Activated B cell treated with CpG ODN at 0.5 μM for 24 hours (primary cell): ENCODE data around the gene JMJD1C. TPM values are rescaled to one million over a fixed set of nuclear protein-coding genes. Genes with fewer than 3 reads are reported as not detected.

Experiments
- ATAC-seq: fragments of 200-7000 bp; cut with Tn5 transposase; one replicate; pipeline ENCODE4 v1.10.0; 2021; ENCODE audit warnings: low read depth, mild to moderate bottlenecking, moderate library complexity
- CTCF ChIA-PET: fragments of 350-600 bp; sonication (Branson Sonifier 250); formaldehyde crosslinking; loops from one replicate; lab custom pipeline; 2021; ENCODE audit warnings: antibody characterized with exemption; lab: Charles Lee
- POLR2A ChIA-PET: fragments of 350-600 bp; sonication (Branson Sonifier 250); formaldehyde crosslinking; loops from one replicate; lab custom pipeline; 2021; ENCODE audit warnings: antibody characterized with exemption; lab: Charles Lee
- DNase-seq: peaks from one replicate; pipeline ENCODE4 v3.0.0; 2022
- H3K27ac Mint-ChIP-seq: one replicate; pipeline ENCODE4 v1.8.0; 2020; ENCODE audit warnings: mixed read lengths
- H3K27me3 Mint-ChIP-seq: one replicate; pipeline ENCODE4 v1.8.0; 2021; ENCODE audit warnings: mixed read lengths
- H3K36me3 Mint-ChIP-seq: one replicate; pipeline ENCODE4 v1.8.0; 2021; ENCODE audit warnings: low read depth, mixed read lengths
- H3K4me1 Mint-ChIP-seq: one replicate; pipeline ENCODE4 v1.8.0; 2021; ENCODE audit warnings: mixed read lengths
- H3K4me3 Mint-ChIP-seq: one replicate; pipeline ENCODE4 v1.8.0; 2020; ENCODE audit warnings: mild to moderate bottlenecking, mixed read lengths
- H3K9me3 Mint-ChIP-seq: one replicate; pipeline ENCODE4 v1.8.0; 2020; ENCODE audit warnings: mixed read lengths
- intact Hi-C: fragments of 100-400 bp; cut with micrococcal nuclease; formaldehyde crosslinking; loops from one replicate; pipeline ENCODE4 v1.15.1; 2024
- total RNA-seq: library from RNA; stranded (reverse); gene quantifications from 2 replicates; pipeline ENCODE4 v1.2.3, GENCODE V29; 2022
- TF ChIP-seq, protein P1 (sequence below): fragments of 200-600 bp; IDR thresholded peaks from one replicate; pipeline ENCODE4 v1.8.0; 2022; ENCODE audit warnings: antibody characterized with exemption, mild to moderate bottlenecking

The JMJD1C gene
- total RNA-seq, 1 donor from 2014 or later = 176 TPM

DNA sequence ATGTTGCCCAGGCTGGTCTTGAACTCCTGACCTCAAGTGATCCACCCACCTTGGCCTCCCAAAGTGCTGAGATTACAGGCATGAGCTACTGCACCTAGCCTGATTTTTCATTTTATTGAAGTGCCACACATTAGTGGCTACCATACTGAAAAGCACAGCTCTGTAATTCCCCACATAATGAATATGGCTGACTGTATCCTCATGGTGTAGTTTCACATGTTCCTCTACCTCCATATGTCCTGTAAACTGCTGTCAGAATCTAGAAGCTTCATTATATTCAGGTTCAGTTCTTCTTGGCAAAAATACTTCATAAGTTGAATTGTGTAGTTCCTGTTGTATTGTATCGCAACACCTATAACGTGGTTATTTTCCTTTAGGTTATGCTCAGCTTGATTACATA is 11.1 kb downstream of the JMJD1C start:
- Mint-ChIP-seq H3K4me3 (no peak overlapping the region), H3K27me3 (no peaks in the 10 kb centered on the region), H3K36me3 (peaks cover 8% of the 10 kb centered on the region), H3K27ac (no peak overlapping the region), H3K4me1 (peaks cover 16% of the 10 kb centered on the region), H3K9me3 (peaks cover 4% of the 10 kb centered on the region)
- POLR2A ChIA-PET = interaction anchor here (1.4 kb wide), 1 partner anchor 10 kb away, joined by 3 read pairs; no protein-coding TSS in a partner anchor
- intact Hi-C loops = no loop called here
- CTCF ChIA-PET = no interaction called here
- ATAC-seq = no peak
- TF ChIP-seq, protein P1, sequence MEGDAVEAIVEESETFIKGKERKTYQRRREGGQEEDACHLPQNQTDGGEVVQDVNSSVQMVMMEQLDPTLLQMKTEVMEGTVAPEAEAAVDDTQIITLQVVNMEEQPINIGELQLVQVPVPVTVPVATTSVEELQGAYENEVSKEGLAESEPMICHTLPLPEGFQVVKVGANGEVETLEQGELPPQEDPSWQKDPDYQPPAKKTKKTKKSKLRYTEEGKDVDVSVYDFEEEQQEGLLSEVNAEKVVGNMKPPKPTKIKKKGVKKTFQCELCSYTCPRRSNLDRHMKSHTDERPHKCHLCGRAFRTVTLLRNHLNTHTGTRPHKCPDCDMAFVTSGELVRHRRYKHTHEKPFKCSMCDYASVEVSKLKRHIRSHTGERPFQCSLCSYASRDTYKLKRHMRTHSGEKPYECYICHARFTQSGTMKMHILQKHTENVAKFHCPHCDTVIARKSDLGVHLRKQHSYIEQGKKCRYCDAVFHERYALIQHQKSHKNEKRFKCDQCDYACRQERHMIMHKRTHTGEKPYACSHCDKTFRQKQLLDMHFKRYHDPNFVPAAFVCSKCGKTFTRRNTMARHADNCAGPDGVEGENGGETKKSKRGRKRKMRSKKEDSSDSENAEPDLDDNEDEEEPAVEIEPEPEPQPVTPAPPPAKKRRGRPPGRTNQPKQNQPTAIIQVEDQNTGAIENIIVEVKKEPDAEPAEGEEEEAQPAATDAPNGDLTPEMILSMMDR = no peak
- DNase-seq = no peak

- H3K27me3 Mint-ChIP-seq = no peaks in the 10 kb centered on the region
- ATAC-seq (no peak), DNase-seq (no peak)
- no peak overlapping the region for H3K4me3 Mint-ChIP-seq
- peaks cover 16% of the 10 kb centered on the region for H3K4me1 Mint-ChIP-seq
- H3K9me3 Mint-ChIP-seq = peaks cover 4% of the 10 kb centered on the region
- ChIA-PET CTCF (no interaction called here), POLR2A (no interaction called here)
- no peak overlapping the region for H3K27ac Mint-ChIP-seq
- TF ChIP-seq, protein P1 = no peak
- peaks cover 8% of the 10 kb centered on the region for H3K36me3 Mint-ChIP-seq
- intact Hi-C loops = no loop called here
Observed at GRCh38 chr10:63452524-63452923, 13.3 kb downstream of the JMJD1C start.

DNA sequence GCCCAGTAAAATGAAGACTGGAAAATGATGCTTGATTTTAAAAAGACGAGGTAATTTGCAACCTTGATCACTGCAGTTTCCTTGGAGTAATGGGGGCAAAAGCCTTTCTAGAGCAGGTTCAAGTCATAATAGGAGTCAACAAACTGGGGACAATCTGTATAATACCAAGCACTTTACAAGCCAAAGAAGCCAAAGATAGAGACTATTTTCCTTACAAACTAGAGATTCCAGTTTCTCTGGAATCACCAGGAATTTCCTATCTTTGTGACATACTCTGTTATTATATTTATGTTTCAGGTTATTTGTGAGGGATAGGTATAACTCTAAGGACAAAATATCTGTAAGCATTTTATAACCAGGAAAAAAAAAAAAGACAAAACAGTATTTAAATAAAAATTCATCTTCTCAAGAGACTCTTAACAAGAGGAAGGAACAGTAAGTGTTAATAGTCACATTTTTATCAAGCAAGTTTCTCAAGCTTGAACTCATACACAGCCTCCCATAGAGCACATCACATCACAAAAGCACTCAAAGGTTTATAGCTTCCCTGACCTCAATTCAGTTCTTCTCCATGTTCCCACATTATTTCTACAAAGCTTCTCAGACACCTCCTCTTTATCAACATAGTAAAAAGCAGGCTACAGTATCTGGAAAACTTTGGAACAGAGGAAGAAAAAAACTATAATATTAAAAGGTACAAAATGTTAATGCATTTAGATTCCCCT is 18.9 kb downstream of the JMJD1C start:
- no peak for DNase-seq
- intact Hi-C loops = no loop called here
- no peaks in the 10 kb centered on the region for H3K9me3 Mint-ChIP-seq
- ChIA-PET POLR2A (no interaction called here), CTCF (no interaction called here)
- ATAC-seq = no peak
- no peaks in the 10 kb centered on the region for H3K27me3 Mint-ChIP-seq
- no peak overlapping the region for H3K4me3 Mint-ChIP-seq
- no peak overlapping the region for H3K27ac Mint-ChIP-seq
- H3K36me3 Mint-ChIP-seq = no peaks in the 10 kb centered on the region
- TF ChIP-seq, protein P1 = no peak
- peaks cover 15% of the 10 kb centered on the region for H3K4me1 Mint-ChIP-seq

- Mint-ChIP-seq H3K27ac (peak overlapping the region; percentile 16), H3K36me3 (no peaks in the 10 kb centered on the region), H3K4me1 (peaks cover 9% of the 10 kb centered on the region), H3K9me3 (no peaks in the 10 kb centered on the region), H3K4me3 (no peak overlapping the region), H3K27me3 (no peaks in the 10 kb centered on the region)
- ChIA-PET POLR2A (no interaction called here), CTCF (no interaction called here)
- DNase-seq = no peak
- TF ChIP-seq, protein P1 = no peak
- intact Hi-C loops = no loop called here
- no peak for ATAC-seq
Observed at GRCh38 chr10:63441404-63441803, 24.4 kb downstream of the JMJD1C start.

- Mint-ChIP-seq H3K27me3 (no peaks in the 10 kb centered on the region), H3K36me3 (no peaks in the 10 kb centered on the region), H3K9me3 (no peaks in the 10 kb centered on the region), H3K27ac (no peak overlapping the region), H3K4me3 (no peak overlapping the region), H3K4me1 (peaks cover 14% of the 10 kb centered on the region)
- no peak for DNase-seq
- no peak for ATAC-seq
- POLR2A ChIA-PET = no interaction called here
- CTCF ChIA-PET = no interaction called here
- TF ChIP-seq, protein P1 = no peak
- intact Hi-C loops = no loop called here
Observed at GRCh38 chr10:63439607-63440006, 26.2 kb downstream of the JMJD1C start.
